ENCODE data around the gene KLF3.
"Not testable (repeated sequence)": the region's sequence is repeated elsewhere in the genome, so short reads cannot be mapped to it uniquely, and the experiment has no call there.

Gene KLF3
- 46.7 to 95.9 (median 79.4) reads per million in 4 experiments for total RNA-seq

DNA sequence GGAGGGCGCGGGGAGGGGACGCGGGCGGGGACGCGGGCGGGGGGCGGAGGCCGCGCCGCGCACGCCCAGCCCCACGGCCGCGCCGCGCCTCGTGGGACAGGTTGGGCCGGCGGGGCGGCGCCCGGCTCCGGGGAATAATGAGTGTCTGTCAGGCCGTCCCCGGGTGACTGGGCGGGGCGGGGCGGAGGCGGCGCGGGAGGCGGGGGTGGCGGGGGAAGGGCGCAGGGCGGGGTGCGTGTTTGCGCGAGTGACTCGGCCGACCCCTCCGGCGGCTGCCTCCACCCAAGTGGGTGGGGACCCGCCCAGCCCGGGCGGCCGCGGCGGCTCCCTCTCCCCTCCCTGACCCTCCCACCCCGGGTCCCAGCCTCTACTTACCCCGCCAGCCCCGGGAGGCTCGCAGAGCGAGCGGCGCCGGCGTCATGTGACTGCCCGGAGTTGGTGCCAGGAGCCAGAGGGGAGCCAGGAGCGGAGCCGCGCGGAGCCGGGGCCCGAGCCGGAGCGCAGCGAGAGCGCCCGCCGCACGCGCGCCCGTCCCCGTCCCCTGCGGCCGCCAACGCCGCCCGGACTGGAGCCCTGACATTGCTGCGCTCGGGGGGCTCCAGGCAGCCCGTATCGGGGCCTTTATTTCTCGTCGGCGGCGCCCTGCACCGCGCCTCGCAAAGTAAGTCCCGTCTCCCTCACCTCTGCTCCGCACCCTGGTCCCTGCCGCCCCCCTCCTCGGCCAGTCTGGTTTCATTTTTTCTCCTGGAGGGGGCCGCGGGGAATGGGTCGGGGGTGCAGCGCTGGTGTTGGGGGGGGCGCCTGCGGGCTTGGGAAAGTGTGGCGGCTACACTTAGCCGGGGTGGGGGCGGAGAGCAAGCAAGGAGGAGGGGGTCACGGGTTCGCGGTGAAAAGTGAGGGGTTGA, at the start of gene KLF3:
TSS of gene KLF3 (plus strand) at position 399 of the 905 bp plus-strand sequence. CDS start 16,427 bp downstream, outside the sequence.
- DNase-seq = peak; percentile 87

DNA sequence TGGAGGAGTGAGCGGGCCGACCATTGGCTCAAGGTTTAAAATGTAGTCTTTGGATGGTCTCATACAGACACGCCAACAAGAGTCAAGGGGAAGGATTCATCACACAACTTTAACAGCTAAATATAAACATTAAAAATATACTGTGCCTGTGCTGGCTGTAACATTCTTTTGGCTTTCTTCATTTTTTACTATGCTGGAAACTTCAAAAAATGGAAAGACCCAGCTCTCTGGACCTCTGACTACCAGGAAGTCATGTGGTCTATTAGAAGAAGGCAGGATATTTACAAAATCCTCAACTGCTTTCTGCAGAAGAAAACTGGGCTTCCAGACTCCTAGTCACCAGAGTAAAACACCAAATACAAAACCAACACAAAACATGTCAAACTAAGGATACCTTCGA, 49.8 kb upstream of the KLF3 start:
- no peak for DNase-seq

DNA sequence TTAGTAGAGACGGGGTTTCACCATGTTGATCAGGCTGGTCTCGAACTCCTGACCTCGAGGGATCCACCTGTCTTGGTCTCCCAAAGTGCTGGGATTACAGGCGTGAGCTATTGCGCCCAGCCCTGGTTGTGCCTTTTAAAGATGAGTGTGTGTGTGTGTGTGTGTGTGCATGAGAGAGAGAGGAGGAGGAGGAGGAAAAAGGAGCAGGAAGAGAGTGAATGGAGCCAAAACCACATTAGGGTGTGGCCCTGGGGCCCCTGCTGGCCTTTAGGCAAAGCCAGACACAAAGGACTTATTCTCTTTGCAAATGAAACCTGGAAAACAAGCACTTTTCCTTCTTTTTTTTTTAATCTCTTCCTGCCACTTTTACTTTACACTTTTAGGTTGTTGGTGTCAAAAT, 48.2 kb upstream of the KLF3 start:
- DNase-seq = no peak

DNA sequence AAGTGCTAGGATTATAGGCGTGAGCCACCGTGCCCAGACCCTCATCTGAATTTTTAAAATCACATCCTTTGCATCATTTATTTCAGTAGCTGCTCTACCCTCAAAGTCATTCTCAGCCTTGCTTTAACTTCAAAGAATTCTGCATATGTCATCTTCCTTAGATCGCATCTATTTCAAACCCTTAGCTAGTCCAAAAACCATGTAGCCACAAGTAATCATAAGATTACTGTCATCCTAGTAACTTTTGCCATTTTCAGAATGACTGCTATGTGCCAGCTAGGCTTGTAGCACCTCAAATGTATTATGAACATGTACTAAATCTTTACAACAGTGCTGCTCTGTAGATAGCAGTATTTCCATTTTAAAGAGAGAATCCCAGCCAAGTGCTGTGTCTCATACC, 45.5 kb upstream of the KLF3 start:
- no peak for DNase-seq

DNA sequence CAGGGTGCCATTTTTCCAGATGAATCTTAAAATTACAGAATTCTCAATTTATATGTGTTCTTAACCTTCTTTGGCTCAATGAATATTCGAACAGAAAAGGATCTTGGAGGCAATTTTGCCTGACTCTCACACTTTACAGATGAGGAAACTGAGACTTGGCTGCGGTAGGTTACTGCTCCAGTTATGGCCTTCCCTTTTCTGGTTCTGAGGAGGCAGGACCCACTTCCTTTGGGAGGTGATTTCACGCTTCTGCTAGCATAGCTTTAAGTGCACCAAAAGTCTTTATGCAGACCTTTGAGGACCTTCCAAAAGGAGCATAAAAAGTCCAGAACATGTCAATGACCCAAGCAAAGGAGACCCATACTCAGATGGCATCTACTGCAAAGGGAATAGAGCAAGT, 44.7 kb upstream of the KLF3 start:
- no peak for DNase-seq

DNA sequence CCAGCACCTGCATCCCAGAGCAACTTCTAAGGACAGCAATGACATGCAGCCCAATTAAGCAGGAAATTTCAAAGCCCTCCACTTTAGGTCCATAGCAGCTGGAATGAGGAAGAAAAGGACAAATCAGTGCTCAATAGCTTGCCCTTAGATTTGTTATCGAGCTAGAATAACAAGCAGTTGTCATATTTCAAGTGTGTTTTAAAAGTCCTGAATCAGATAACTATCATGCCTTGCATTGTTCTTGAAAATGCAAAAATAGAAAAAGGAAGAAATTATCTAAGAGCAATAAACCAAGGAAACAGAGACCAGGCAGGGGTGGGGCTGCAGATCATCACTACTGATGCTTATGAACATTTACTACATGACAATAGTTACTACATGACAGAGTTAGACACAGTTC, 43.9 kb upstream of the KLF3 start:
- DNase-seq = no peak

DNA sequence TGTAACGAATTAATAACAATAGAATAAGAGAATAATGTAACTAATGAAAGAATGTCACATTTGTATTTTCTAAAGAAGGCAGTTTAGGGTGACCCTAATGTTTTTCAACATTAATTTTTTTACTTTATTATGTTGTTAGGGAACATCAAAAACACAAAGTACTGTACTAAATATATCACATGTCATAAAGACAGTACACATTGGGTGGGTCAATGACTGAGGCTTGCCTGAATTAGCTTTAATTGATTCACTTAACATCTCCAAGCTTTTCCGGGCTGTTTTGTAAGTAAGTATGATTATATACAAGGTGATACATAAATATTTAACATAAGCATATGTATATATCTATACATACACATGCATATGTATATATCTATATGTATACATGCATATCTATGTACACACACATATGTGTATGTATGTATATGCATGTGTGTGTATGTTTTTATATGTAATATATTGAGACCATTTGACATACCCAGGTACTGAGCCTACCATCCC, 43.4 kb upstream of the KLF3 start:
- no peak for DNase-seq

DNA sequence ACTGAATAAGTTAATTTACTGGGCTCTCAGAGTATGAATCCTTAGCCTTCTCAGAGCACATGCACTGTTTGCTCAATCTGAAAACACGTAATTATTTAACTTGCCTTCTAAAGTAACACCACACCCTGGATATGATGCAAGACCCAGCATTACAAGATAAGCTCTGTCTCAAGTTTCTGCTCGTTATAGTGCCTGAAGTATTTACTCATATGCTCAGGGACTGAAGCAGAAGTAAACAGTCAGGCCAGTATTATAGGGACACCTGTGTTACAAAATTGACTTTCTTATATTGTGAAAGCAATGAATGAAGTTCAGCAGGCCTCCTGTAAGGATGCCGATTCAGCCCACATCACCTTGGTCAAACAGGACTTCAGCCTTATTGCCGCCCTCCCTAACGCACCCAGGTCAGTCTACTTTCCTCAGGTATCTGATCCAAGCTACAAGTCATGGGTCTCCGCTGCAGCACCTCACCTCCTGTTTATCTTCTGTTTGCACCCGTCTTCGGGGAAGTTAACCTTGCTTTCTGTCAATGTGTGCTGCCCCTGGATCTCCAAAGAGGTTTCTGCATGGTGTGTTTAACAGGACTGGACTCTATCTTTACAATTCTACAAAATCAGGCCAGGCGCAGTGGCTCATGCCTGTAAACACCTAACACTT, 42.8 kb upstream of the KLF3 start:
- DNase-seq = no peak

DNA sequence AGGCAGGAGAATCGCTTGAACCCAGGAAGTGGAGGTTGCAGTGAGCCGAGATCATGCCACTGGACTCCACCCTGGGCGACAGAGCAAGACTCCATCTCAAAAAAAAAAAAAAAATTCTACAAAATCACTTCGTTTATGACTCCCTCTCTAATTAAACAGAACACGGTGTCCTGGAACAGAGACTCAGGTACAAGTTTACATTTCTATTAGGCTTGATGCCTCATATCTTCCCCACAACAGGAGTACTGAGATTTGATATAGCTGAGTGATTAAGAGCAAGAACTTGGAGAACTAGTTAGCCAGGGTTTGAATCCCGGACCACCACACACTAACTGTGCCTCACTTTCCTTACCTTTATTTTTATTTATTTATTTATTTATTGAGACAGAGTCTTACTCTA, 42.2 kb upstream of the KLF3 start:
- no peak for DNase-seq

DNA sequence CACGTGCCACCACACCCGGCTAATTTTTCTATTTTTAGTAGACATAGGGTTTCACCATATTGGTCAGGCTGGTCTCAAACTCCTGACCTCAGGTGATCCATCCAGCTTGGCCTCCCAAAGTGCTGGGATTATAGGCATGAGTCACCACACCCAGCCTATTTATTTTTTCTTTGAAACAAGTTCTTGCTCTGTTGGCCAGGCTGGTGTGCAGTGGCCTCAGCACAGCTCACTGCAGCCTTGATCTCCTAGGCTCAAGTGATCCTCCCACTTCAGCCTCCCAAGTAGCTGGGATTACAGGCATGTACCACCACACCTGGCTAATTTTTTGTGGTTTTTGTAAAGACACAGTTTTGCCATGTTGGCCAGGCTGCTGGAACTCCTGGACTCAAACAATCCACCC, 41.7 kb upstream of the KLF3 start:
- DNase-seq = not testable (repeated sequence)

DNA sequence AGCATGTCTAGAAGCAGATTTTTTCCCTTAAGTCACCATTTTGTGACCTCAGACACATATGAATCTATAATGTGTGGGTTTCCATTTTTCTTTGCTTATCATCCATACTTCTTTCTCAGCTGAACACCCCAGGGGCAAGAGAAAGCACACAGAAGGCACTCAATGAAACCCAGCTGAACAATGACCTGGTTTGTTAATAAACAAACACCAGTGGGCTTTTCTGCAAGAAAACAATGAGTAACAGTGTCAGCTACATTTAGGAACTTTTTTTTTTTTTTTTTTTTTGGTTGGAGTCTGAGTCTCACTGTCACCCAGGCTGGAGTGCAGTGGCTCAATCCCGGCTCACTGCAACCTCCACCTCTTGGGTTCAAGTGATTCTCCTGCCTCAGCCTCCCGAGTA, 40.7 kb upstream of the KLF3 start:
- no peak for DNase-seq

DNA sequence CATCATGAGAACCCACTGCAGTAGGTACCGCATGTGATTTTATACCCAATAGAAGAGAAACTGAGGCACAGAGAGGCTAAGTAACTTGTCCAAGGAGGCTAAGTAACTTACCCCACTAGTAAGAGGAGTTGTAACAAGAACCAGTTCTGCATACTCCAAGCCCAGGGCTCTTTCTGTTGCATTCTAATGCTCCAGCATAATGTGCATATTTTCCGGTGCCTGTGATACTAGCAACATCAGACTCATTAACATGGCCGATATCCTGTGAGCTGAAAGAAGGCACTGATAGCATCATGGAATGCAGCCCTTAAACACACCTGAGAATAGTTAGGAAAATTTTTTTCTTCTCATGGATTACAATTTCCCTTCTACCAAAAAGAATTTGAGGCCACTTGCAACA, 39.7 kb upstream of the KLF3 start:
- DNase-seq = no peak

DNA sequence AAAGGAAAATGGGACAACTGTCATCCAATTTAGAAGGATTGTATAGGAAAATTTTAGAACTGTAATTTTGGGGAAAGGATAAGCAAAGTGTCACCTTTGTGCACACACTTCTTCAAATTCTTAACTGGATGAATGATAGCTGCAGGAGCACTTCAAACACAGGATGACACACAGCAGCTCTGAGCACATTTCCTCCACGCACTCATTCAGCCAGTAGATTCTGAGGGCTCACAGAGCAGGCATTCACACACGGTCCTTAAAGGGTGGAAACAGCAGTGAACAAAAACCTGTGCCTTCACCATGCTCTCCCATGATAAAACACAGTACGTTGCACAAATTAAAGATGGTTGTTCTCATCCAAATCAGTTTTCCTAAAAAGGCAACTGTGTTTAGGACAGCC, 38.5 kb upstream of the KLF3 start:
- no peak for DNase-seq

DNA sequence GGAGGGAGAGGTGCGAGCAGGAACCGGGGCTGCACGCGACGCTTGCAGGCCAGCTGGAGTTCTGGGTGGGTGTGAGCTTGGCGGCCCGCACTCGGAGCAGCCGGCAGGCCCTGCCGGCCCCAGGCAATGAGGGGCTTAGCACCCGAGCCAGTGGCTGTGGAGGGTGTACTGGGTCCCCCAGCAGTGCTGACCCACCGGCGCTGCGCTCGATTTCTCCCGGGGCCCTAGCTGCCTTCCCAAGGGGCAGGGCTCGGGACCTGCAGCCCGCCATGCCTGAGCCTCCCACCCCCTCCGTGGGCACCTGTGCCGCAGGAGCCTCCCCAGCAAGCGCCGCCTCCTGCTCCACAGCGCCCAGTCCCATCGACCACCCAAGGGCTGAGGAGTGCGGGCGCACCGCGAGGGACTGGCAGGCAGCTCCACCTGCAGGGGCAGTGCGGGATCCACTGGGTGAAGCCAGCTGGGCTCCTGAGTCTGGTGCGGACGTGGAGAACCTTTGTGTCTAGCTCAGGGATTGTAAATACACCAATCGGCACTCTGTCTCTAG, 37.0 kb upstream of the KLF3 start:
- DNase-seq = not testable (repeated sequence)

DNA sequence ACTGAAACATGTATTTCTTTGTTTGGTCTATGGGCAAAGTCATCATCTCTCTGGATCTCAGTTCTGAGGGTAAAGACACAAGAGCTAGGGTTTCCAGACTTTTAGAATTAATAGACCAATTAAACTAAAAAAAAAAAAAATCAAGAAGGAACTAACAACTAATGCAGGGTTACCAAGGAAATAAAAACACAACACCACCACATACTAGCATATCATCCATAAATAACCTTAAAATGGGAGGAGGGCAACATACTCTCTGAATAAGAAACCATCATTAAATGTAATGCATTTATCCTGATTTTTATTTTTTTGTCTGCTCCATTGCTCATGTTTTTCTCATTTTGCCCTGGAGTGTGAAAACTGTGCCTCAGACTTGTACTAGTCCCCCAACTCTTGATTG, 33.5 kb upstream of the KLF3 start:
- DNase-seq = no peak

DNA sequence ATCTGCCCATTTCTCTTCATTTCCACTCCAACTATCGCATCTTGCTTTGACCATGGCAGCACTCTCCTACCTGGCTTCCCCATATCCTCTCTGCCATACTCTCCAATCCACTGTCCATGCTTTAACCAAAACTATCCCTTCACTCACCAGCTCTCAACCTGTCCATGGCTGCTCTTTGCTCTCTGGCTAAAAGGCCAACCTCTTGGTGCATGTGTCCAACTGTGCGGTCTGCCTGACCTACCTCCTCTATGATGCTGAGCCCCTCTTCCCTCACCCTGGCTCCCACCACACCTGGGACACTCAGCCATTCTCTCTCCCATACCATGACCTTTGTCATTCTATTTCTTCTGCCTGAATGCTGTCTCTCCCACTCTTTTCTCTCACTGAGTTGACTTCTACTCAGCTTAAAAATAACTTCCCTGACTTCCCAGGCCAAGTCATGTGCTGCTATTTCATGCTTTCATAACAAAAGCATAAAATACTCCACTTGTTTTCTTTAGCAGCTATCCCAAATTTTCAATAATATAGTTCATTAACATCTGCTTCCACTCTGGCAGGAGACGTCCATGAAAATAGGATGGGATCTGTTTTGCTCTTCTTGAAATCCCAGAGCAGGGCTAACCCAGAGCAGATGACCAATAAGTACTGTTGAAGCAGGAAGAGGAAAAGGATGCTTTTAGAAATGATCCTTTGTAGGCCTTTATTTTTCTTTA, 29.8 kb upstream of the KLF3 start:
- no peak for DNase-seq

DNA sequence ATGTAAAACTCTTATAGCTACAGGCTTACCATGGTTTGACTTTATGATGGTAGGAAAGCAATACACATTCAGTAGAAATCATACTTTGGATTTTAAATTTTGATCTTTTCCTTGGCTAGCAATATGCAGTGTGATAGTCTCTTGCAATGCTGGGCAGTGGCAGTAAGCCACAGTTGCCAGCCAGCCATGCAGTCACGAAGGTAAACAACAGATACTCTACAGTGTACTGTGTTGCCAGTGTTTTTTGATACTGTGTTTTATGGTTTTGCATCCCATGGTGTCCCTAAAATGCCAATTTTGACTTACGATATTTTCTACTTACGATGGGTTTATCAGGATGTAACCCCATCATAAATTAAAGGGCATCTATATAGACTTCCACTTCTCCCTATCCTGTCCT, 24.8 kb upstream of the KLF3 start:
- DNase-seq = no peak

DNA sequence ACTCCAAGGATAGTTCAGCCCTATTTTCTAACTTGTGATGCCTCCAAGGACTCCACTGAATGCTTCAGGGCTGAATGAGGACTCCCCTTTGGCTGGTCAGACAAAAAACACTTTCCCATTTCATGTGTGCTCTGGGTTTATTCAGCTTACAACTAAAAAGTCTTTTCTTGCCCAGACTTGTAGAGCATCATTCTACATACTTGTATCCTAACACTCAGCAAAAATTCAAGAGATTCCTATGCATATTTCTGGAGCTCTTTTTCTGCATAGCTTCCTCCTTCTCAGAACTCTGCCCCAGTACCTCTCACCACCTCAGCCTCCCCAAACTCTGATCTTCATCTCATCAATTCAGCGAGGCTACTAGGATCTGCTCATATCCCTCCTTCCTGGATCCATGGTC, 22.2 kb upstream of the KLF3 start:
- DNase-seq = no peak

DNA sequence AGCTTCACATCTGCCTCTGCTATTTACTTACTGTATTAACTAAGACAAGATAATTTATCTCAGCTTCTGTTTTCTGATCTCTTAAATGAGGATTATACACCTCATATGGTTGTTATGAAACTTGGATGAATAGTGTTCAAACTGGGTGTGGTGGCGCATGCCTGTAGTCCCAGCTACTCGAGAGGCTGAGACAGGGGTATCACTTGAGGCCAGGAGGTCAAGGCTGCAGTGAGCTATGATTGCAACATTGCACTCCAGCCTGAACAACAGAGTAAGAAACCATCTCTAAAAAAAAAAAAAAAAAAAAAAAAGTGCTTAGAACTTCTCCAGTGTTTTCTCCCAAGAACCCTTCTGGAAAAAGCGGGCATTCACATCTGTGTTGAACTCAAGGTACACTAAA, 19.8 kb upstream of the KLF3 start:
- DNase-seq = no peak

DNA sequence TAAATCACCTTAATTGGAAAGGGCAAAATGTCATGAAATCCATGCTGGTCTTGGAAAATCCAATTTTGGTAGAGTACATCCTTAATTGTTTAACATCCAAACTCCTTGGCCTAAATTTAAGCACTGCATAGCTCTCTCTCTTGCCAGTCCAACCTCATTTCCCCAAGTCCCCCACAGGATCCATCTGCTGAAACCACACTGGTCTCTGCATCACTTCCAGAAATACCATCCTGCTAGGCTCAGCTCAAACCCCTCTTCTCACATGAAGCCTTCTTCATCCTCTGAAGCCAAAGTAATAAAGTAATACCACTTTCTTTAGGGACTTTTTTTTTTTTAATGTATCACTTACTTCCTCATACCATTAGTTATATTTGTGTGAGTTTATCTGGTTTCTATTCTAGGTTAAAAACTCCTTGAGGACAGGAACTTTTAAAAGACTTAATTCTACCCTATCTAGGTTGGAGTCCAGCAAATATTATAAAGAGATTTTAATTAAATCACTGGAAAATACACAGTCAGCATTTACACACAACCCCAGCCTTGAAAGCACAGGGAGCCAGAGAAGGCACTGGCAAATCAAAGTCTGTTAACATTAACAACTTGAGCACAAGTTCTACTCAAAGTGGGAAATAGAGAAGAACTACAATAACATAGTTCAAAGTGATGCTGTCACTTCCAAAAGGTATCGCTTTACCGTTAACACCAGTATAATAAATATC, 16.7 kb upstream of the KLF3 start:
- DNase-seq = no peak

DNA sequence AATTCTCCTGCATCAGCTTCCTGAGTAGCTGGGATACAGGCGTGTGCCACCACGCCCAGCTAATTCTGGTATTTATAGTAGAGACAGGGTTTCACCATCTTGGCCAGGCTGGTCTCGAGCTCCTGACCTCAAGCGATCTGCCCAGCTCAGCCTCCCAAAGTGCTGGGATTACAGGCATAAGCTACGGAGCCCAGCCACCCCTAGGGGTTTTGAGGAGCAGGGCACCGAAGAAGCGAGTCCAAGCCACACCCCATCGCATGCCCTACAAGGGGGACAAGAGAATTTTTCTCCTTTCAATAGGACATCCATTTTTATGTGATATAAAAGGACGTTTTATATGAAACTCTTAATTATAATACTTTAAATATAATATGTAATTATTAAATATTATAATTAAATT, 13.9 kb upstream of the KLF3 start:
- no peak for DNase-seq

DNA sequence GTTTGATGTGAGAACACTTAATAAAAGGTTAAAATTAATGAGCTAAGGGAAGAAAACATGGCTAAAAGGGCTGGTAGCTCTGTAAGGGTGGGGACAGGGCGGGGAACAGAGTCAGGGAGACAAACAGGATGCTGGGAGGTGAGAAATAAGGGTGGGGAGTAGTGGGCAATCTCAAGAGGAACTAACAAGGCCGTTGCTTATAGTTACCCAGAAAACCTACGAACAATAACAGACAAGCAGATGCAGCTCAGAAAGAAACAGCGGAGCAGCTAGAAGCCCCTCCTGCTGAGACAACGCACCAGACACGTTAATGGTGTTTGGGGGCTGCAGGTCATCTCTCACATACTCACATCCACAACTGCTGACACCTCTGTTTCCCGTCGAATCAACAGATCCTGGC, 9.7 kb upstream of the KLF3 start:
- no peak for DNase-seq

DNA sequence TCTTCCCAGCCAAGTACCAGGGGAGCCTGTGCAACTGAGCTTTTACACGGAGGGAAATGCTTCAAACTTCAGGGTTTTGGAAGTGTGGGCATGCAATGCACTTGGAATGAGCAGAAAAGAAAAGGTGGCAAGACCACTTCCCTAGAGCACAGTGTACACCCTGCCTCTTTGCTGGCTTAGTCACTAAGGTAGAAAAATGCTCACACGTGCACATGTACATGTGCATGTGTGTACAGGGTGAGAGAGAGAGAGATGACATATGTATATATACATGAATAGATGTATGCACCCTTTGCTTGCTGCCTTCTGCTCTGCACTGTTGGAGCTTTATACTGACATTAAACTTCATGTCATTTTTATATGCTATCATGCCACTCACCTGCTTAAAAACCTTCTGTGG, 7.9 kb upstream of the KLF3 start:
- no peak for DNase-seq
